NCI-H2196 (cell line): Measurements from ENCODE around the gene LIG1.
A peak's percentile ranks its signal among the peaks of the same experiment; 100 is the strongest.

Experiments
- DNase-seq: peaks from one replicate; lab custom pipeline; 2025; ENCODE audit not compliant: unreplicated experiment; lab: John Stamatoyannopoulos, UW

The LIG1 gene

DNA sequence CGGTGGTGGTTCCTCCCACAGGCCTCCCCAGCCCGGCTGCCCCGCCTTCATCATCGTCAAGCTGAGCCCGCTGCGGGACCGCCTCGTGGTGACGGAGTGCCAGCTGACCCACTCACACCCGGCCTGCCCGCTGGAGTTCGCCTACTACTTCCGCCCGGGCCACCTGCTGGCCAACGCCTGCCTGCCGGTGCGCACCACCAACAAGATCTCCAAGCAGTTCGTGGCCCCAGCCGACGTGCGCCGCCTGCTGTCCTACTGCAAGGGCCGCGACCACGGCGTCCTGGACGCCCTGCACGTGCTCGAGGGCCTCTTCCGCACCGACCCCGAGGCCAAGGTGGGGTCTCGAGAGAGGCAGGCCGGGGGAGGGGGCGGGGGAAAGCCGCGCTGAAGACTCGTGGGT, 12.3 kb upstream of the LIG1 start:
- no peak for DNase-seq

DNA sequence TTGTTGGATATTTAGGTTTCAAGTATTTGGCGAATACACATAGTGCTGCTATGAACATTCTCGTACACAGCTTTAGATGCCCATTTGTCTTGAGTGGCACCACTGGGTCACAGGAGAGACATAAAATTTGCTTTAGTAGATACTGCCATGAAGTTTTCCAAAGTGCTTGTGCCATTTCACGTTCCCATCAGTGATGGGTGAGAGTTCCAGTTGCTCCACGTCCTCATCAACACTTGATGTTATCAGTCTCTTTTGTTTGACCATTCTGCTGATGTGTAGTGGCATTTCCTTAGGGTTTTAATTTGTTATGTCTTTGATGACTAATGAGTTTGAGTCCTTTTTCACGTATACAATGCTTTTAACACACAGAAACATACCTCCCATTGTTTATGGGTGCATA, 11.4 kb upstream of the LIG1 start:
- DNase-seq, result no peak

DNA sequence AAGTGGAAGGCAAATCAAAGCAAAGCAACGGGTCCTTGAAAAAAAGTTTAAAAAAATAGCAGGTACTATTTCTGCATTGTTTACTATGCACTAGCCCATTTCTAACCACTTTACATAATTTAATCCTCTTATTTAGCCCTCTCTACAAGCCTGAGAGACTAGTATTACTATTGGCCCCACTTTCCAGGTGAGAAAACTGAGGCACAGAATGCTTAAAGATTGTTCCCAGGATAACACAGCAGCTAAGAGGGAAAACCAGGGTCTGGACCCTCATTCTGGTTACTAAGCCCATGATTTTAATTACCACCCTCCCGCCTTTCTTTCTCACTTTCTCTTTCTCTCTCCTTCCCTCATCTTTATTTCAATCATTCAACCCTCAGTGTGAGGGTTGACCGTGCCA, 6.1 kb upstream of the LIG1 start:
- DNase-seq, result no peak

DNA sequence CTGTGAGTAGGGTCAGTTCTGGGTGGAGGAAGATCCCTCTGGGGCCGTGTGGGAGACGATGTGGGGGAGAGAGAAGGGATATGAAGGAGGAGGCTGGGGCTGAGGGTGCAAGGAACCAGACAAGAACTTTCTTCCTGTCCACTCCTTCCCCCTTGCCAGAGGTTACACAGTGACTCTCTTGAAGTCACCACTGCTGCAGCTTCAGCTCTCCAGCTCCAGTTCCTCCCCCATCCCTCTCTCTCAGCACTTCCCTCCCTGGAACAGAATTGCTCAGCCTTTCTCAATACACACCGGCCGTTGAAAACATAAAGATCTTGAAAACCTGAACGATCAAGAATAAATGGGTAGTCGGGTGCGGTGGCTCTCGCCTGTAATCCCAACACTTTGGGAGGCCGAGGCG, 5.4 kb upstream of the LIG1 start:
- DNase-seq, result no peak

DNA sequence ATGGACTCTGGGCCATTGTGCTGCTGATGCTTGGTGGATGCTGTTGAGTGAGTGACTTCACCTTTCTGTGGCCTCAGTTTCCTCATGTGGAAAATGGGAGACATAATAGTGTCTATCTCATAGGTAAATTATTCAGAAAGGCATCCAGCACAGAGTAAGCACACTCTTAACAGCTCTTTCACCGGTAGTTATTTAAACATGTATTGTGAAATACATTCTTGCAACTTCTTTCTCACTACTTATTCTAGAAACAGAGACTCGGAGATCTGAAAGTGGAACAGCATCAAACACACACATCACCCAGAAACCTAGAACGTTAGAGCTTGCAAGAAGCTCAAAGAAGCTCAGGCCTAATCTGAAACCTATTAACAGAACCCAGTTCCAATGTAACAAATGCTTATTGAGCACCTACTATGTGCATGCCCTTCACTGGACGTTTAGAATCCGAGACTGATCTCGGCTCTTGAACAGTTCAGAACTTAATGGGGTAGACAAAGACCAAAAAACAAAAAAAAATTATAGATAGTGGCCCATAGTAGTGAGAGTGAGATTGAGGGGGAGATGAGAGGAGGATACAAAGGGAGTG, 4.4 kb upstream of the LIG1 start:
- DNase-seq, result no peak

DNA sequence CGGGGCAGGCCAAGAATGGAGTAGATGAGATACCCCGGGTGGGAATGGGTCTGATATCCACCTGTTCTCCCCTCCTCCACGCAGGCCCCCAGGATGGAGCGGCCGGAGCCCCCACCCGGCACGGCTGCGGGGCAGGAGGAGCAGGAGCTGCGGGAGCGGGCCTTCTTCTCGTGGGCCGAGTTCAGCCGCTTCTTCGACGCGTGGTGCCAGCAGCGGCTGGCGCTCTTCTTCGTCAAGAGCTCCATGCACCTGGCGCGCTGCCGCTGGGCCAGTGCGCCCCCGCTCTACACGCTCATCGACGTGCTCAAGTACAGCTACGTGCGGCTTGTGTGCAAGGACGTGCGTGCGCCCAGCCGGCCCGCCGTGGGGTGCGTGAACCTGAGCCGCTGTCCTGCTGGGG, 1.6 kb upstream of the LIG1 start:
- DNase-seq, result no peak

DNA sequence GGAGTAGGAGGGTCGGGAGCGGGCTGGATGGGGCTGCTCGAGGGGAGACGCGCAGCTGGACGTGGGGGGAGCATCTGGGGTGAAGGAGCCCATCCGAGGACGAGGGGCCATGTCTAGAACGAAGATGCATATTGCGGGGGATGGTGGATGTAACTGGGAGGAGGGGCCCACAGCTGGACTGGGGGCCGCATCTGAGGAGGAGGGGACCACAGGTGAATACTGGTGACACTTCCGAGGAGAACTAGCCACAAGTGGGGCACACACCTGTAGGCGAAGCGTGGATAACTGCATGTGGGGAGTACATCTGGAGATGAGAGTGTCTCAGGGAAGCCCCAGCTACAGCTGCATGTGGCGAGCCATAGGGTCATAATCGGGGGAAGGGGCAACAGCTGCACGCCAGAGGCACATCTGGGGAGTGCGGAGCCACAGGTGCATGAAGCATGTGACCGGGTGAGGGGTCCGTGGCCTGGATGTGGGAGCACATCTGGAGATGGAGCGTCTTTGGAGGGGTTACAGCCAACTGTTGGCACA, 738 bp upstream of the LIG1 start:
- no peak for DNase-seq

DNA sequence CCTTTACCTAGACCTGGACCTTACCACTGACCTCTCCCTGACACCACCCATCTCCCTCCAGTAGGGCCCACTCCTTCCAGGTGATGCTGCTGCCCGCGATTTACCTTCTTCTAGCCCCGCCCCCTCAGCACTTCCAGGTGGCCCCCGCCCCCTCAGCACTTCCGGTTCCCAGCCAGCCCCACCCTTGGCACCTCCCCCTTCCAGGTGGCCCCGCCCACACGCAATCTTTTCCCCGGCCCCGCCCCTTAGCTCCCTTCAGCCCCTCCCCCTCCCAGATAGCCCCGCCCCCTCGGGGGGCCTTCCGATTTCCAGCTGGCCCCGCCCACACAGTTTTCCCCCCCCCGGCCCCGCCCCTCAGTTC, 586 bp downstream of the LIG1 start:
- peak; percentile 83 for DNase-seq

DNA sequence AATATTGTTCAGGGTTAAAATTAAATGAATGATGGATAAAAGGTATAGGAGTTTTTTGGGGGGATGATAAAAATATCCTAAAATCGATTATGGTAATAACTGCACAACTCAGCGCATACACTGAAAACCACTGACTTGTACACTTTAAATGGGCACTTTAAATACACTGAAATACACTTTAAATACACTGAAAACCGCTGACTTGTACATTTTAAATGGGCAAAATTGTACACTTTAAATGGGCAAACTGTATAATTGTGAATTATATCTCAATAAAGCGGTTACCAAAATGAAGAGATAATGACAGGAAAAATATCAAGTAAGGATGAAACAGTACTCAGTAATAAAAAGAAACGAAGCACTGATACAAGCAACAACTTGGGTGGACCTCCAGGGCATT, 1.5 kb downstream of the LIG1 start:
- DNase-seq, result no peak

DNA sequence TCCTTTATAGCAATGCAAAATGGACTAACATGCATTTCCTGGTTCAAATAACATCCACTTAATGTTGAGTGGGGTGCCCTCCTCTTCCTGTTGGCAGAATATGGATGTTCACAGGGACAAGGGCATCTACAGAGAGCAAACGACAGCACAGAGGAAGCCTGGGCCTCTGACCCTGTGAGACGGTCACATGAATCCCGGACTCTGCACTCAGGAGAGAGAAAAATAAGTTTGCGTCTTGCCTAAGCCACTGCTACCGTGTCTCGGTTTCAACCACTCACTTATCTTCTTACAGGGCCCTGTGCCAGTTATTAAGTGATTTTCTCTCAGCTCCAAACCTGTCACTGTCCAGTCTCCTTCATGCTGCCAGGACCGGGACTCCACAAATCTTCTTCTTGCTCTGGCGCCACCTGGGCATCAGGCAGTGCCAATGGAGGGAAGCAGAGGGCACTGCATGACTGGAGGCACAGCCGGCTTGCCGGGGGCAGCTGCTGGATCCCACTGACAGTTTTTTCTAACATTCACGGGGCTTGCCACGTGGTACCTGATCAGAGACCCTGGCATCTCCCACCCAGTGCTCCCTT, 11.8 kb downstream of the LIG1 start:
- no peak for DNase-seq

DNA sequence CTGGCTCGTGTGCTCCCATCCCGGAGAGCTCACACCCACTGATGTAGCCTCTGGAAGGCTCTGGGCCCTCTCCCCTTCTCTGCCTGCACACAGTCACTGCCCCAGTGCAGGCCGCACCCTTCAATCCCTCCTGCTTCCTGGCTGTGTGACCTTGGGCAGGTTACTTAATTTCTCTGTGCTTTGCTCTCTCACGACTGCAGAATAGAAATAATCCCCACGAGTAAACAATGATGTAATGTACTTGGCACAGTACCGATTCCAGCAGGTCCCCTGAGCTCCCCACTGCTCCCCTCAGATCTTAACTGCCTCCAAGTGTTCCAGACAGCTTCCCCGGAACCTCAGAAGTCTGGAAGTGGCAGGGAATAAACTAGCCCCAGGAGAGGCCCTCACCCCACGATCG, 16.1 kb downstream of the LIG1 start:
- no peak for DNase-seq

DNA sequence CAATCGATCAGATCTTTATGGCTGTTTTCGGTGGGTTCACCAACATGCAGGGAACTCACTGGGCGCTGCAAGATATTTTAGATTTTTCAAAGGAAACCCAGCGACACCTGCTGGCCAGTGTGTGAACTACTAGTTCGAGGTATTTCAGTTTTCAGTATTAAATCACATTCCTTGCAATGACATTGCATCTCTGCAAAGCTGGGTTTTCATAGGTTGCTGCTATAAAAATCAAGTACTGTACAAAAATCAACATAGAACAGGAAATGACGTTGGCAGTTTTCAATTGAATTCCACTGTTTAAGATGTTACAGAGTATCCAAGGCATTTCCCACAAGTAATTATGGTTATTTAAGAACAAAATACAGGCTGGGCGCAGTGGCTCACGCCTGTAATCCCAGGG, 17.6 kb downstream of the LIG1 start:
- peak; percentile 64 for DNase-seq

DNA sequence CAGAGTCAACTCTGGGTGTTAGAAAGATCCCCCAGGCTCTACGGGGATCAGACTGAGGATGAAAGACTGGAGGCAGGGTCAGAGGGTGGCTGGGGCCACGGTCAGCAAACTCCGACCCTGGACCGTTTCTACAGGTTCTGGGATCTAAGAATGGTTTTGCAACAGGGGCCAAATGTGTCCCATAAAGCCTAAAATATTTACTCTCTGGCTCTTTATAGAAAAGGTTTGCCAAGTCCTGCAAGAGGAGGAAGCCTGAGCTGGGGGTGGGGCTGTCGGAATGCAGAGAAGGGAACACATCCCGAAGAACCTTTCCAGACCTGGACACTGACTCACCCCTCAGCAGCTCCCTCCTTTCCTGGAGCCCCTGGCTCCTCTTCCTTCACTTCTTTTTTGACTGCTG, 20.7 kb downstream of the LIG1 start:
- DNase-seq, result no peak

DNA sequence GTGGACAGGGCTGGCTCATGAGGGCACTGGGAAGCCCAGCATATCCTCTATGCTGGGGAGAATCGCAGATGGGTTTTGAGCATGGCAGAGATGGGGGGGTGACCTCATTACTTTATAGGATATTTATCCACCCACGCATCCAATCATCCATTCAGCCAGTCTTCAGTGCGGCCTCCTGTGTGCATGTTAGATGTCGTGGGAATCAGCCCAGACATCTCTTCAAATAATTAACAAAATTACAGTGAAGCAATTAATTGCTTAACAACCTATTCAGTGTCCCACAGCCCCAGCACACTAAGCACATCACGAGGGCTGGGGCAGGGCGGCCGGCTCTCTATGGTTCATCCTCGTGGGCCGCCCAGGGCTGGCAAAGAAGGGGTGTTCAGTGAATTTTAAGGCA, 21.6 kb downstream of the LIG1 start:
- DNase-seq, result no peak

DNA sequence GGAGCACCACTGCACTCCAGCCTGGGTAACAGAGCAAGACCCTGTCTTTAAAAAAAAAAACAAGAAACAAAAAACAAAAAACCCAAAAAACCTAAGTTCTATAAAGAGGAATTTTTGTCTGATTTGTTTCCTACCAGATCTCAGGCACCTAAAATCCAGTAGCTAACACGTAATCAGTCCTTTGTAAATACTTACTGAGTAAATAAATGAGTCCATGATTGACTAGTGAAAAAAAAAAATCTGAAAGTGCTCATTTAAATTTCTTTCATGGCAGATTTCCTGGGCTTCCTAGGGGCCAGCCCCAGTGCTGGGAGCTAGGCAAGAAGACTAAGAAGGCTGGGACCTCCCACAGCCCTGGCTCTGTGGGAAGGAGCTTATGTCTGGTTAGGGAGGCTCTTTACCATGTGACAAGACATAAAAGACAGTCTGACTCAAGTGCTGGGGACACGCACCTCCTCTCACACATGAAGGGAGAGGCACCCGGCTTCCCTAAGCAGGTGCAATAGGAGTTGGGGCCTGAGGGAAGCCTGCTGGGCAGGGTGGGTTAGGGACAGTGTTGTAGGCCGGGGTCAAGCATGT, 22.5 kb downstream of the LIG1 start:
- no peak for DNase-seq

DNA sequence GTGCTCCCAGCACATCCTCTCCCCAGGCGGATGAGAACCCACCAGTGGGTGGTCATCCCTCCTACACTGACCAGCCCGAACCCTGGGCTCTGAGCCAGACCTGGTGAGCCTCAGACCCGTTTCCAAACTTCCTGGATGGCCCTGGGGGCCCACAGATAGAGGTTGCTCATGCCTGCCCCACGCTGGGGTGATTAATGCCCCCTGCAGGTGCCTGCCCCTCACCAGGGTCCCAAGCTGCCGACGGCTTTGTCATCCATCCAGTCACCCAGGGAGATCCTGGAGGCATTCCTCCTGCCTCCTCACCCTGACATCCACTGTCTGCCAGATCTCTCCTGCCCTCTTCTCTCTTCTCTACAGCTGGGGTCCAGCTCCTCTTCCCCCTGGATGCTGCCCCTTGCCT, 31.1 kb downstream of the LIG1 start:
- no peak for DNase-seq

DNA sequence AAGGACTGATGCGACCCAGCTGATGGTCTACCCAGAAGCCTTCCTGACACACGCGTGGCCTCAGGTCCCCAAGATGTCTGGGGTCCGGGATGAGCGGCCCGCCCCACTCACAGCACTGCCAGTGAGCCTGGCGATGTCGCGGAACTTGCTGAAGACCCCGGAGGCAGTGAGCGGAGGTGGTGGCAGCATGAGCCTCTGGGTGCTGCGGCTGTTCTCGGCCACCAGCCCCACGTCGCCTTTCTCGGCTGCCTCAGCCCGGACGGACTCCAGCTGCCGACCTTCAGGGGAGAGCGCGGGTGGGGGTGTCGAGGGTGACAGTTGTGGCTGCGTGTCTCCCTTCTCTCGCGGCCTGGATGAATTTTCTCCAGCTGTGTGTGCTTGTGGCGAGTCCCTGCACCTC, 32.7 kb downstream of the LIG1 start:
- no peak for DNase-seq

DNA sequence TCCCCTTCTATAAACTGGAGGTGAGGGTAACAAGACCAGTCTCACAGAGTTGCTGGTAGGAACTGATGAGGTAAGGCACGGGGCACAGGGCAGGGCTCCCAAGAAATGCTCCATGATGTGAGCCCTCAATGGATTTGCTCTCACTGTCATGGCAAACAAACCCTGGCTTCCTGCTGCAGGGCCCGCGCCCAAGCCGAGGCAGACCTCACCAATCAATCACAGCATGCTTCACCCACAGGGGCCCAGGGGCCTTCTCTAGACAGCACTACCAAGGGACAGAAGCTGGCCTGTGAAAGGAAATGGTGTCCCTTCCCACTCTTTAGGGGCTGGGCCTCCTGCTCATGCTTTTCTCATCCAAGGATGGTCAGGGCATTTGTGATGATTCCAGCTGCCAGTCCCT, 33.6 kb downstream of the LIG1 start:
- no peak for DNase-seq

DNA sequence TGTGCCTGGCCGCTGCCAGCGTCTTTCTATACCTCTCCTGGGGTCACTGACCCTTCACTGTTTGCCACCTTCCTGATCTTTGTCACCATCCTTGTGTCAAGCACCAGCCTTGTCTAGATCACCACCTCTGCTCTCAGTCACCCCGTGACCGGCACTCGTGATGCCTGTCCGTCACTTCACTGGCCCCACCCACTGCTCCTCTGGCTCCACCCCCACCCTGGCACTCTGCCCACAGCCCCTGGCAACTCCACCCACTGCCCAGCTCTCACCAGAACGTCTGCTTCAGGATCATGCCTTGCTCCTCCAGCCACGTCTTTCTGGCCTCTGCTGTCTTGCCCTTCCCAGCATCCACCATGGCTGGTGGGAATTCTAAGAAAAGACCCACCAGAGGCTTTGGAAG, 34.7 kb downstream of the LIG1 start:
- peak; percentile 31 for DNase-seq

DNA sequence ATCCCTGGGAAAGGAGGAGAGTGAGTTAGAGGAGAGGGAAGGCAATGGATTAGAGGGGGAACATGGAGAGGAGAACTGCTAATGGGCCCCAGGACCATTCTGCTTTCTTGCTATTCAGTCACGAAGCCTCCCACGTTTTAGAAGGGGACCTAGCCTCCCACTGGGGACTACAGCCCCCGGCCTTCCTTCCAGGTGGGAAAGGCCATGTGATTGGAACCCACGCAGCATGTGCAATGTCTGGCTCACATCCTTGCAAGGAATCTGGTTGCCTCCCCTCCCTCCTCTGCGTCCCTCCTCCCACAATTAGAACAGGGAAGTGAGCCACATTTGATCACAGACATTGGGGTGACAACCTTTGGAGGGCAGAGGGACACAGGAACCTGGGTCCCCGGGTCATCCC, 37.0 kb downstream of the LIG1 start:
- no peak for DNase-seq

DNA sequence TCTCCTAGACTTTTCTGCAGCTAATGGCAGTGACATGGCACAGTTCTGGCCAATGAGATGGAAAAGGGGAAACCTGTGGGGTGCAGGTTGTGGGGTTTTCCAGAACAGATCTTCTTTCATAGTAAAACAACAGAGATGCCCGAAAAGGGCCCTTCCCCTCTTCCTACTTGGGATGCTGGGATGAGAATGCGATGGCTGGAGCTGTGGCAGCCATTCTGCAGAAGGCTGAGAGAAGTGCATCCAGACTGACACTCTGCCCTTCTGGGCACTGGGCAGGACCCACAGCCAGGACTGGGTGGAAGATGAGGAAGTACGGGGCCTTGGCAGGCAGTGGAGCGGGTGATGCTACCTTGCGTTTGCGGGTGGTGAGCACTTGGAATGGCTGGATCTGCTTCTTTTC, 42.6 kb downstream of the LIG1 start:
- DNase-seq, result no peak

DNA sequence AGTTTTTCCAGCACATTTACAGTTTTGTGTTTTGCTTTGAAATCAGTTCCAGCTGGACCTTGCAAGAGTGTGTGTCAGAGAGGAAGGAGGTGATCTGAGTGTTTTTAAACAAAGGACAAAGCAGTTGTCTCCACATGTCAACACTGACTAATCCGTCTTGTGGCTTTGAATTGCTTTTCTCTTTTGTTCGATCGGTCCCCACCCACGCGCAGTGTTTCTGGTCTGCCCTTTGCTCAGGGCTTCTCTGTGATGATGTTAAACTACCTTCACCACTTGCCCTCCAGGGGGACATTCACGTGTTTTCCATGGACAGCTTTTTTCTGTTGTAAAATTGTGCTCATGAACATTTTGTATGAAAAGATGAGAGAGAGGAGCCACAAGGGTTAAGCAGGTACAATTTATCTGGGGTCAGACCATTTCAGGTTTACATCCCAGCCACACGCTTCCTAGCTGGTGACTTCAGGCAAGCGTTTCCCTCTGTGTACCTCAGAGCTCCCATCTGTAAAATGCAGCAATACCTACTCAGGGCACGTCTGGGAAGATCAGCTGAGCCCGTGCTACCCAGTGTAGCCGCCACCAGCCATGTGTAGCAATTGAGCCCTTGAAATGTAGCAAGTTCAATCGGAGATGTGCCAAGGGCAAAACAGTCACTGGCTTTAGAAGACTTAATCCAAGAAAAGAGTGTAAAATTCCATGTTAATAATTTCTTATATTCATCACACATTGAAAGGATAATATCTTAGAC, 46.1 kb downstream of the LIG1 start:
- DNase-seq, result no peak
